Superior temporal gyrus (tissue), 1 donor: ENCODE results near the gene H6PD.

Experiments used
- DNase-seq: peaks from one replicate; pipeline ENCODE4 v3.0.0-alpha.2; 2016; ENCODE audit errors: extremely low spot score

H6PD gene

DNA sequence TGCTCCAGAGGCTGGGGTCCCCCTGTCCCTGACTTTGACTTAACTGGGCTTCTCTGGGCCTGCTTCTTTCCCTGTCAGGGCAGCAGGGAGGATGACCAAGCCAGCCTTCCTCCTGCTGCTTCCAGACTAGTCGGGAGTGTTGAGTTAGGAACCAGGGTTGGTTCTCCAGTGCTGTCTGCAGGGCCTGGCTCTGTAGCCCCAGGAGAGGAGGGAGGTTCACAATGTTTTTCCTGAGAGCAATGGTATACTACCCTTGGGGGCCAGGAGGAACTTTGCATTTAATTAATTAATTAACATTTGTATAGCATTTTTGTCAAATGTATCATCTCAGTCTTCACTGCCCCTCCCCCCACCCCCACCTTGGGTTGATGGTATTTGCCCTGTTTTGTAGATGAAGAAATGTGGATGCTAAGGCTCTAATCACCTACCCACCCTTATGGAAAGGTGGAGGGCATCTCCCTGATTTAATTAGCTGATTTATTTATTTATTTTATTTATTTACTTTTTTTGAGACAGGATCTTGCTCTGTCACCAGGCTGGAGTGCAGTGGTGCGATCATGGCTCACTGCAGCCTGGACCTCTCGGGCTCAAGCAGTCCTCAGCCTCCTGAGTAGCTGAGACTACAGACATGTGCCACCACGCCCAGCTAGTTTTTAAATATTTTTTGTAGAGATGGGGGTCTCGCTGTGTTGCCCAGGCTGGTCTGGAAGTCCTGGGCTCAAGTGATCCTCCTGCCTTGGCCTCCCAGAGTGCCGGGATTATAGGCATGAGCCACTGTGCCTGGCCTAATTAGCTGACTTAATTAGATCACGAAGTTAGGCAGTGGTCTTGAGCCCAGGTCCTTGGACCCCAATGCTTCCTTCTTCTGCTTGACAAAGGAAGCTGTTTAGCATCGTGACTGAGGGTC lies 6.6 kb downstream of the H6PD start:
- no peak for DNase-seq

DNA sequence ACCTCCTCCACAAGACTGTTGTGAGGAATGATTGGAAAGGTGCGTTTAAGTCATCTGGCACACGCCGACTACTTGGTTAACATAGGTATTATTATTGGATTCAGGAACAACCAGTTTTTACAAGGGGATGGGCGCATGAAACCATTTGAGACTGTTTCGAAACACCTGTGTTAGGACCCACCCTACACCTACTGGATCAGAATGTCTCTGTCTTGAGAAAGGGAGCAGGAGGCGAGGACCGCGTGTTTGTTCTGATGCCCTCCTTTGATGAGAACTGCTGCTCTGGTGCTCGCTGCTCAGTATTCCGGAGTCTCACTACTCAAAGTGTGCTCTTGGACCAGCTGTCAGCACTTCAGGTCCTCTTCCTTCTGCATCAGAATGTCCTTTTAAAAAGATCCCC lies 7.3 kb downstream of the H6PD start:
- DNase-seq = no peak

GRCh38 chr1:9242338-9242969 lies 7.9 kb downstream of the H6PD start:
- peak; percentile 63 for DNase-seq

DNA sequence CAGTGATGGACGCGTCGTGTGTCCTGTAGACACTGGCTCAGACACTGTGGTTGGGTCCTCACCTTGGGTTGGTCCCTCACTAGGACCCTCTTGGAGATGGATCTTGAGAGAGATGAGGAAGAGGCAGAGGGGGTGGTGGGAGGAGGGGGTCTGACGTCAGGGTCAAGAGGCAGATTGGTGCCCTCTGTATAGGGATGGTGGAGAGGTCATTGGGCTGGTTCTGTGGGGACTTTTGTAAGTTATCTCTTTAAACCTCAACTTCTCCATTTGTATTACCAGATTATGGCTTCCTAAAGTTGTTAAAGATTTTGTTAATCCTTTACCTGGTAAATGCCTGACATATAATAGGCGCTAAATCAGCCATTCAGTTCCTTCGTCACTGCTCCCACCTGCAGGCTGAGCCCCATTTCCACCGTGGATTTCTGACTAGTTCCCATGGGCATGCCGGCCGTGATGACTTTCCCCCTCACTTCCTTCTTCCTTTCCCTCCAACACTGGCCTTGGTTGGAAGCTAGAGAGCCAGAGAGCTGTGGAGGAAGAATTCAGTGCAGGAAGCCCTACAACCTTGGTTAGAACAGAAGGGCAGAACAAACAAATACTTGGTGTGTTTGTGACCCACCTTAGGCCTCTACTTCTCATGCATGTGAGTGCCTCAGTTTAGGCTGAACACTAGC lies 8.6 kb downstream of the H6PD start:
- DNase-seq = no peak

- no peak for DNase-seq
Measured at GRCh38 chr1:9244501-9245229, 10.1 kb downstream of the H6PD start.

DNA sequence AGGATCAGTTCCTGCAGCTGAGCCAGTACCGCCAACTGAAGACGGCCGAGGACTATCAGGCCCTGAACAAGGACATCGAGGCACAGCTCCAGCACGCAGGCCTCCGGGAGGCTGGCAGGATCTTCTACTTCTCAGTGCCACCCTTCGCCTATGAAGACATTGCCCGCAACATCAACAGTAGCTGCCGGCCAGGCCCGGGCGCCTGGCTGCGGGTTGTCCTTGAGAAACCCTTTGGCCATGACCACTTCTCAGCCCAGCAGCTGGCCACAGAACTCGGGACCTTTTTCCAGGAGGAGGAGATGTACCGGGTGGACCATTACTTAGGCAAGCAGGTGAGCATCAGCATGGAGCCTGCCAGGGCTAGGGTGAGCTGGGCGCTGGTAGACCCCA lies 10.7 kb downstream of the H6PD start:
- no peak for DNase-seq

DNA sequence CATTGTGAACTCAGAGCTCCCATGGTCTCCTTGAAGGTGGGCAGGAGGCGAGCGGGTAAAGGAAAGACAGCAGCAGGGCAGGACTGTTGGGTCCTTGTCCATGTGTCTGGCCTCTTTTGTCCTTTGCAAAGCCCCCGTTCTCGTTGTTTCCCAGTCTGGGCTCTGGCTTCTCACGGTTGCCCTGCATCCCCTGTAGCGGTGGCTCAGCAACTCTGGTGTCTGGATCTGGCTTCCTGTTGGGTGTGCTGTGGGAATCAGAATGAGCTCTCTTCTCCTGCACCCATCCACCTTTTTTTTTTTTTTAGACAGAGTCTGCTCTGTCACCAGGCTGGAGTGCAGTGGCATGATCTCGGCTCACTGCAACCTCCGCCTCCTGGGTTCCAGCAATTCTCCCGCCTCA lies 11.1 kb downstream of the H6PD start:
- no peak for DNase-seq

DNA sequence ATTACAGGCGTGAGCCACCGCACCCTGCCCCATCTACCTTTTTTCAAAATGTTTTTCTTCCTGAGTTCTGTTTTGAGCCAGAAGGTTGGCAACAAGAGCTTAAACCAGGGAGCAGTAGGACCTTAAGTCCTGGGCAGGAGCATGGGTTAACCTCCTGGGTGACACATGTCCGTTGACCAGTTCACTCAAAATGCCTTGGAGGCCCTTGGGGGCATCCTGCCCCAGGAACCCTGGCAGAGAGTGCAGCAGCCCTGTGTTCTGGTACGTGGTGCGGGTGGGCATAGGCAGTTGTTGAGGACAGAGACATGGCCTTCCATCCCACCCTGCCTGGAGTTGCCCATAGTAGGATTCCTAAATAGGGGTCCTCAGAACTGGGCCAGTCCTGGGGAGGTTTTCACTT lies 11.6 kb downstream of the H6PD start:
- DNase-seq = no peak

GRCh38 chr1:9246841-9247785 lies 12.5 kb downstream of the H6PD start:
- no peak for DNase-seq

DNA sequence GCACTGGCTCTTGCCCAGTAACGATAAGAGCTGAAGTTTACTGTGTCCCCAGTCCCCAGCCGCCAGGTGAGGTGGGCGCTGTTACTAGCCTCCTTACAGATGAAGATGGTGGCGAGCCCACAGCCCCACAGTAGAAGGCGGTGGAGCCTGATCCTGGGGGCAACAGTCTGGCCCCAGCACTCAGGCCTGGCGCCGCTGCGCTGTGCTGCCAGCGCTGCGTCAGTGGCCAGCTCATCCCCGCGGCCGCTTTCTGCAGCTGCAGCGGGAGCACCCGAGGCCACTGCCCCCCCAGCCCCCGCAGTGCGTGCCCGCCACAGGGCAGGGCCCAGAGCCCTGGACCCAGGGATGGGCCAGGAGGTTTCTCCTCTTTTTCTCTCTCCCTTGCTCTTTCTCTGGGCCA lies 13.3 kb downstream of the H6PD start:
- DNase-seq = no peak

- no peak for DNase-seq
Measured at GRCh38 chr1:9248341-9249262, 14.0 kb downstream of the H6PD start.

GRCh38 chr1:9249263-9249533 lies 14.6 kb downstream of the H6PD start:
- no peak for DNase-seq

- DNase-seq = no peak
Measured at GRCh38 chr1:9249534-9250410, 15.2 kb downstream of the H6PD start.

GRCh38 chr1:9250411-9251381 lies 16.1 kb downstream of the H6PD start:
- no peak for DNase-seq

- no peak for DNase-seq
Measured at GRCh38 chr1:9251501-9251900, 16.9 kb downstream of the H6PD start.

DNA sequence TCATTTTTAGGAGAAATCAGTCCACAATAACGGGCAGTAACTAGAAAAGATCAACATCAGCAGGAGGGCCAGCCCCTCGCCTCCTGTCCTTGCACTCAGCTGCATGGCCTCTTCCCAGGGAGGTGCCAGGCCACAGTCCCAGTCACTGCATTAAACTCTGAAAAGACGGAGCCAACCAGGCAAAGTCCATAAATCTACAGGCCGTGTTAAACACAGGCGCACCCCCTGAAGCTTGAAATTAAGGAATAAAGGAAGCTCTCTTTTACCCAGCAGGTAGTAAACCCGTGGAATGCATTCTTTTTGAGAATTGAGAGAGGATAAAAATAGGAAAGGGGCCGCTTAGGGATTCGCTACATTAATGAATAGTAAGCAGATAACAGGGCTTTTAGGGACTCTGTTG lies 18.4 kb downstream of the H6PD start:
- no peak for DNase-seq

DNA sequence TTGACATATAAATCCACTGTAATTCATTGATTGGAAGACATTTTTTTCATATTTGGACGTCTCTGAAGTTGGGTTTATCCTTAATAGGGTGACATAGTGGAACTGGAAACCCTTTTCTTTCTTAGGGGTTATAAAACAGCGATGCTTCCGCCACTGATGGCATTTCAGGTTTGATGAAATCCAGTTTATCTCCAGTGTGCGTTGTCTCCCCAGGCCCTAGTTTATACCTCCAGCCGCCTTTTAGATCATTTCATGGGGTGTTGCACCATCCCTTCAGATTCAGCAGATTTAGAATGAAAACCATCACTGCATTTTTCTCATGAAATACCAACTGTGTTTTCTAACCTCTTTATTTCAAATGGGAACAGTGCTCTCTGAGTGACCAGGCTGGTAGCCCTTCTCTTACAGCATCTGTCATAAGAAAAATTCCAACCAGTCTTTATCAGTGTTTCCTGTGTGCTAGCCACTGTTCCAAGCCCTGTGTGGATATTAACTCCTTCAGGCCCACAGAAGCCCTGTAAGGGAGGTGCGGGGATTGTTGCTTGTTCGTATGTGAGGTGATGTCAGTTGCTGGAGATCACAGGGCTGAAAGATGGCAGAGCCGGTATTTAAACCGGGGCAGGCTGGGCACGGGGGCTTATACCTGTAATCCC lies 19.0 kb downstream of the H6PD start:
- no peak for DNase-seq
